ENCODE results near the gene CCNI2. TPM values are rescaled to one million over a fixed set of nuclear protein-coding genes. Genes with fewer than 3 reads are reported as not detected.

The CCNI2 gene
- total RNA-seq, 1 experiment from 2014 or later = not detected

DNA sequence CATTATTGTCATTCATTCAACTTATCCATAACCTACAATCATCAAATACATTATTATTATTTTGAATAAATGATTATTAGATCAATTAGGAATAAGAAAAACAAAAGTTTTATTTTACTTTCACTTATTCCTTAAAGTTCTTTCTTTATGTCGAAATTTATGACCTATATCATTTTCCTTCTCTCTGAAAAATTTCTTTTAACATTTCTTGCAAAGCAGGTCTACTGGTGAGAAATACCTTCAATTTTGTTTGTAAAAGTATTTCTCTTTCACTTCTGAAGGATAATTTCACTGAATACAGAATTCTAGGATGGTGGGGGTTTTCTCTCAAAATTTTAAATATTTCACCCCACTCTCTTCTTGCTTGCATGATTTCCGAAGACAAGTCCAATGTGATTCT is 2.6 kb upstream of the CCNI2 start:
- no peak for DNase-seq
- H3K9me3 ChIP-seq = no peaks in the 10 kb centered on the region; the same call in 1 of the 2 replicates

DNA sequence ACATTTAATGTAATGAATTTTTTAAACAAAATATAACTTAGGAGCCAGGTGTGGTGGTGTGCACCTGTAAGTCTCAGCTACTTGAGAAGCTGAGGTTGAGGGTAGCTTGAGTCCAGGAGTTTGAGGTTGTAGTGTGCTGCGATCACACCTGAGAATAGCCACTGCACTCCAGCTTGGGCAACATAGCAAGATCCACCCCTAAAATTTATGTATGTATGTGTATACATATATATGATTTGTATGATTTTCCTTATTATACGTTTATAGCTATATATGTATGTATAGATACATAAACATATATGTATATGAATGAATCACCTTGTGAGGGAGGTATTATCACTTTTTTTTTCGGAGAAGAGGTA is 653 bp upstream of the CCNI2 start:
- Histone ChIP-seq H3K4me3 (peak overlapping the region; percentile 49), H3K27me3 (peaks cover 13% of the 10 kb centered on the region), H3K9me3 (no peaks in the 10 kb centered on the region; the same call in 1 of the 2 replicates), H3K36me3 (no peaks in the 10 kb centered on the region)
- DNase-seq = no peak

More for the DNA sequence above, 2.6 kb upstream of the CCNI2 start:
- no peaks in the 10 kb centered on the region for H3K36me3 ChIP-seq
- H3K27me3 ChIP-seq = peaks cover 13% of the 10 kb centered on the region
- no peak overlapping the region for H3K4me3 ChIP-seq

DNA sequence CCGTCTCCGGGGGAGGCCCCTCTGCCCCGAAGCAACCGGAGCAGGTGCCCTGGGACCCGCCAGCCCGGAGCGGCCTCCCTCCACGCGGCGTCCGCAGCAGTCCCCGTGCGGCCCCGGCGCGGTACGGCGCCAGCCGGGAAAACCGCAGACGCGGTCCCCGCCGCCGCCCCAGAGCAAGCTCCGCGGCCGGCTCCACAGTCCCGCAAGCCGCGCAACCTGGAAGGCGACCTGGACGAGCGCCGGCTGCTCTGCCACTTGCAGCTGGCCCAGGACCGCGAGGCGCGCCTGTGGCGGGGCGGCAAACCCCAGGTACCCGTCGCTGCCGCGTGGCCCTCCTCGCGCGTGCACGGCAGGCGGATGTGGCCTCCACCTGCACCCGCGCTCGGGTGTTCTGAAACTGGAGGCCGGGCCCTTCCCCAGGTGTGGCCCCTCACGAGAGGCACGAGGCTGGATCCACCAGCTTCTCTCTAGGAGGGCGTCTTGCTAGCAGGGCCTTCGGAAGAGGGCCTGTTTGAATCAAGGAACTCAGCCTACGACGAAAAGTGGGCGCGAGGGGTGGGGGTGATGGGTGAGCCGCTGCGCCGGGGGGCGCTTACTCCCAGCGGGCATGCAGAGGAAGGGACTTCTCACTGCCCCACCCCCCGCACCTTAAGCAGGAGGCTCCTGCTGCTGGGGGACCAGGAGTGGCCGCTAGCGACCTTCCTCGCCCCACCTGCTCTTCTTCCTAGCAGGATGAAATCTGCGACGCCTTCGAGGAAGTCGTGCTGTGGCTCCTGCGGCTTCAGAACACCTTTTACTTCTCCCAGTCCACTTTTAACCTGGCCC is 602 bp downstream of the CCNI2 start:
- Histone ChIP-seq H3K27me3 (peaks cover 13% of the 10 kb centered on the region), H3K9me3 (no peaks in the 10 kb centered on the region), H3K4me3 (peak overlapping the region; percentile 49), H3K36me3 (no peaks in the 10 kb centered on the region)
- no peak for DNase-seq

DNA sequence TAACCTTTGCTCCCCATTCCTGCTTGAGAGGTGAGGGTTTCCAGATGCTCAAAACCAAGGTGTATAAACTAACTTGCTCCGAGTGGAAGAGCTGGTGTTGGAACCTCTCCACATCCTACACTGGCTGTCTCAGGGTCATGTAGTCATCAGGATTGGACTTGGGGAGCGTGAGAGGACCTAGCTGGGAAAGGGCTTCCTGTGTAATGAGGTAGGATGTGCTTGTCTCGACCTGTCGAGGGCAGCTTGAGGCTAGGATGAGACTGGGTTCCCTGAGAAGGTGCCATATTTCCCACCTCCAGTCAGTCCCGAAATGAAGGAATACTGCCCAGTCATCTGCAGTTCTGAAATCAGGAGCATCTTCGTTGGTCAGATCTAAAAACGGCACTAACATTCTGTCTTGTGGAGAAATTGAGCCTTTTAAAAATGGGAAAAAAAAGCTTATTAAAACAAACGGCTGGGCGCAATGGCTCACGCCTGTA is 1.3 kb downstream of the CCNI2 start:
- H3K27me3 ChIP-seq = peaks cover 13% of the 10 kb centered on the region

DNA sequence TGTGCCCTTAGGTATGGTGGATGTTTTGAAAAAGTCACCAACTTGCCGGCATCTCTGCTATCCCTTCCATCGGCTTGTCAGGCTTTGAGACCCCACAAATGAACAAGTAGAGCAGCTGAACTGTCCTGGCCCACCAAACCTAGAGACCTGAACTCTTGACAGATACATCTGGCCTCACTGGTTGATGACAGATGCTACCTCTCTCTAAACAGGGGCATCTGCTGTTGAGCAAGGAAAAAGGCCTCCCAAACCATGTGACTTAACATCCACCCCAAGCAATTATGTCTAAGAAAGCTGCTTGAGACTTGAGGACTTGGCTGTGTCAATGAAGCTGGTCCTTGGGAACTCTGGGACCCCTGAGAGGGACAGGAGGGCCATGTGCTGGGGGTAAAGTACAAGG is 2.3 kb downstream of the CCNI2 start:
- no peak for DNase-seq
- peaks cover 11% of the 10 kb centered on the region for H3K27me3 ChIP-seq
- no peaks in the 10 kb centered on the region; the same call in none of the 2 replicates for H3K36me3 ChIP-seq
- no peak overlapping the region for H3K4me3 ChIP-seq
- no peaks in the 10 kb centered on the region for H3K9me3 ChIP-seq

More for the DNA sequence above, 1.3 kb downstream of the CCNI2 start:
- Histone ChIP-seq H3K4me3 (no peak overlapping the region), H3K9me3 (no peaks in the 10 kb centered on the region), H3K36me3 (no peaks in the 10 kb centered on the region)
- DNase-seq = no peak

DNA sequence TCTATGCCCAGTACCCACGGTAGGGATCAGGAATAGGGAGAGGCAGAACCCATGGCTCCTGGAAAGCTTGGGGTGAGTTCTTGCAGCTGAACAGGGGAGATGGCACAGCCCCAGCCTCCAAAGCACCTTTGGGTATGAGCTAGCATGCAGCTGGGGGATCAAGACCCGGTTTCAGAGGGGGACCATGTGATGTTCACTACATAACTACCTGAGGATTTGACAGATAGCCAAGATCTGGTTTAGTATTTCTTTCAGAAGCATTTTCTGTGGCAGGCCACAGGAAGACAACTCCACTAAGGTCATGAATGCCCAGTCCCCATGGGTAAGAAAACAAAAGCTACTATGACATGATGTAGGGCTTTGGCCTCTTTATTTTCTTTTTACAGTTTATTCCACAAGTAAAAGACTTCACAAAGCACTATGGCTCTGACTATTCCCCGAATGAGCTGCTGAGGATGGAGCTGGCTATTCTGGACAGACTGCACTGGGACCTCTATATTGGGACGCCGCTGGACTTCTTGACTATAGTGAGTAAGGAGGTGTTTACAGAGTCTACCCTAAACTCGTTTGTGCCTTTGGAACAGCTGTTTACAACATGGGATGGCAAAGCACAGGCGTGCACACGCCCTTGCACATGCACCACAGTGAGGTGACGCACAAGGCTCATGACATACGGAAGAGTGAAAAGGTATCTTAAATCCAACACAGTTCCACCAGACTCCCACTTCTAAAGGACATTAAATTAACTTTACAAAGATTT is 3.4 kb downstream of the CCNI2 start:
- Histone ChIP-seq H3K36me3 (no peaks in the 10 kb centered on the region; the same call in none of the 2 replicates), H3K27me3 (peaks cover 9% of the 10 kb centered on the region)

DNA sequence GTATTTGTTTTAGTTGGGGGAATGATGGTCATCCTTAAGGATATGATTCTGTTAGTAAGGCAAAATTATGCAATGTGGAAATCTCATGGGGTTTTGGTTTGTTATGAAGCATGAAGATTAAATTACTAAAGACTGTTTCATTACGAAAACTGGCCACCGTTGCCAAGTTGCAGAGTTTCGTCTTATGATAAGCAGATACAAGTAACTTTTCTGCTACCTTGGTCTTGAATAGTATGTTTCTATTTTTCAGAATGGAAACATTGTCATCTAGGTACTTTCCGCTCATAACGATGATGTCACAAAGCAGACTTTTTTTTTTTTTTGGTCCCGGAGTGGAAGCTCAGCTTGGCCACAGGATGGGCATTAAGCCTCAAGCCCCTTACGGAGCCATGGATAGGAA is 4.2 kb downstream of the CCNI2 start:
- DNase-seq = no peak
- H3K36me3 ChIP-seq = peaks cover 3% of the 10 kb centered on the region
- H3K4me3 ChIP-seq = no peak overlapping the region
- H3K9me3 ChIP-seq = no peaks in the 10 kb centered on the region
- H3K27me3 ChIP-seq = peaks cover 1% of the 10 kb centered on the region; the same call in 1 of the 2 replicates

More for the DNA sequence above, 3.4 kb downstream of the CCNI2 start:
- DNase-seq = no peak
- Histone ChIP-seq H3K9me3 (no peaks in the 10 kb centered on the region), H3K4me3 (no peak overlapping the region)

DNA sequence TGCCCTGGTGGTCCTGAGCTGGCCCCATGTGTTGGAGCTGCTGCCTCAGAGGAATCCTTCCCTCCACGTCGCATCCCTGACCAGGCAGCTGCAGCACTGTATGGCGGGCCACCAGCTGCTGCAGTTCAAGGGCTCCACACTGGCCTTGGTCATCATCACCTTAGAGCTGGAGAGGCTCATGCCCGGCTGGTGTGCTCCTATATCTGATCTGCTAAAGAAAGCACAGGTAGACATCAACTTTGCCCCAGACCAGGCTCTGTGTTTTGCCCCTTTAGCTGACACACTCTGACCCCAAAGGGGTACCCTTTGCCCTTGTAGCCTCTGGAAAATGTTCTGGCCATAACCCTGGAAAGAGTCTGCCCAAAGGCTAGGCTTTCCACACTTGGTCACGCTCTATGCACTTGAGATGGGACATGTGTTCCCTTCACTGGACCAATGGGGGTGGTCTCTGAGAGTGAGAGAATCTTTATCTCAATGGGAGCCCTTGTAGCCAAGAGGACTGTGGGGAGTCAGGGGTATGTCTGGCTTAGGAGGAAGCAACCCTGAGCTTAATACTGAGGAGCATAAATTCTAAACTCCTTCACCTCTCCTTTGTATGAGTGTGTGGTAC is 4.8 kb downstream of the CCNI2 start:
- Histone ChIP-seq H3K4me3 (no peak overlapping the region), H3K27me3 (no peaks in the 10 kb centered on the region), H3K36me3 (peaks cover 4% of the 10 kb centered on the region), H3K9me3 (no peaks in the 10 kb centered on the region)
- no peak for DNase-seq

DNA sequence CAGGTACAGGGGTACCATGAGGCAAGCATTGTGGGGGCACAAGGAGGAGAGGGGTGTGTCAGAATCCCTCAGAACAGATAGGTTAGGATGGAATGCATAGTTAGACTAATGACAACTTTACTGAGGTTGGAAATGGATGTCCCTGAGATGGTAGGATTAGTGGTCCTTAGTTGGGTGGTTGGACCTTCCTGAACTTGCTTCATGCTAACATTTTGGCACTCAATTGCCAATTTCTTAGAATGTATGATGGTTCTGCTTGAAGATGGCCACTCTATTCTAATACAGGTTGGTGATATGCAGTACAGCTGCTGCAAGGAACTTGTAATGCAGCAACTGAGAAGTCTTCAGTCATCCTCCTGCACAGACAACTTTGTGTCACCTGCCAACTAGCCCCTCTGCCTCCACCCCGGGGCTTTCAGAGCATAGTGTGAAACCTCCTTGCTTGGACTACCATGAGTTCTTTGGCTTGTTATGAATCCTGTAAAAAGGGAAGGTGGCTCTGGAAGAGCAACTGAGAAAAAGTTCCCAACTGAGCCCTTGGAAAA is 5.4 kb downstream of the CCNI2 start:
- DNase-seq = no peak
- Histone ChIP-seq H3K9me3 (no peaks in the 10 kb centered on the region), H3K27me3 (no peaks in the 10 kb centered on the region), H3K36me3 (peaks cover 9% of the 10 kb centered on the region), H3K4me3 (no peak overlapping the region)

DNA sequence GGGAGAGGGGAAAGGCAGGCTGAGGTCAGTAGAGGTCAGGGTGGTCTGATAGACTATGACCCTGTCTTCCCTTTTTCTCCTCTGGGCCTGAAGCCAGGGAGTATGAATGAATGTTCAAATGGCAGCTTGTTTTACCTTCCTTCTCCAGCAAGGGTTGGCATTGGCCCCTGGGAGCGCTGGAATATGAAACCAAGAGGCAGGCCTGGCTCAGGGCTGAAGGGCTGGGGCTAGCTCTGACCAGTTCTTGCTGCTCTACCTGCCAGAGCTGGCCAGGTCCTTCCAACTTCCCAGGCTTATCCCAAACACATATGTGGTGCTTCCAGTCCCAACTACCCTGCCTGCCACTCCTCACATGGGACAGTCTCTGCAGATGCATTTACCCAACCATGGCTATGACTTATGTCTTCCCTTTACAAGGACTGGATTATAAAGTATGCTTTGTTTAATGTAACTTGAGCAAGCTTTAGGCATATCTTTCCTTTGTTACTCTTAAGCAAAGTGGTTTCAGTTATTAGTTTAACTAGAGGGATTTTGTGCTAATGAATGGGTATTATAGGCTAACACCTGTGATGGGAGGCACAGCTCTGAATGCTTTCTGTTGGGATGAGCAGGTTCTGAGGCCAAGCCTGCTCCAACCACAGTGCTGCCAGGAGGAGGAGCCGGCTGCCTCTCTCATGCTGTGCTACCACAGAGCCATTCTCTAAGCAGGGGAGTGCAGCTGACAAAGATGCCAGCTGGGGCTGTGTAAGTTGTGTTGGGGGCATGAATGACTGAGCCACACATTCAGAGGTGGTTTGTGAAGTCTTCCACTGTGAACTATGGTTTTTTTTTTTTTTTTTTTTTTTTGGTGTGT is 6.1 kb downstream of the CCNI2 start:
- DNase-seq = no peak

DNA sequence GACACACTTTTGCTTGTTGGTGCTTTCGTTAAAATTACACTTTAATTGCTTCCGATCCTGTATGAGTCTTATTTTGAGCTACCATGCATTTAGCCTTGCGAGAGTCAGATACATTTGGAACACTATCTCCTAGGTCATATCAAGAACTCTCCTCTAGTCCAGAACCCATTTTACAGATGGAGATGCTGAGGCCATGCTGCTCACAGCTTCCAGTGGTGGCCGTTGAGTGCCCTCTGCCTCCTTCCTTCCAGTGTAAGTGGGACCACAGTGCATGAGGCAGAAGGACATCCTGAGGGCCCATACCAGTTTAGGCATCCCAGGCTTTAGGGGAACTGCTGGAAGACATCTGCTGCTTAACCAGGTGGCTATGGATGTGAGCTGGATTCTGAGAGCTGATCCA is 6.9 kb downstream of the CCNI2 start:
- H3K9me3 ChIP-seq = no peaks in the 10 kb centered on the region
- DNase-seq = no peak
- no peak overlapping the region for H3K4me3 ChIP-seq
- no peaks in the 10 kb centered on the region for H3K27me3 ChIP-seq
- H3K36me3 ChIP-seq = peaks cover 15% of the 10 kb centered on the region

More for the DNA sequence above, 6.1 kb downstream of the CCNI2 start:
- Histone ChIP-seq H3K27me3 (no peaks in the 10 kb centered on the region), H3K9me3 (no peaks in the 10 kb centered on the region), H3K36me3 (peaks cover 13% of the 10 kb centered on the region), H3K4me3 (no peak overlapping the region)

DNA sequence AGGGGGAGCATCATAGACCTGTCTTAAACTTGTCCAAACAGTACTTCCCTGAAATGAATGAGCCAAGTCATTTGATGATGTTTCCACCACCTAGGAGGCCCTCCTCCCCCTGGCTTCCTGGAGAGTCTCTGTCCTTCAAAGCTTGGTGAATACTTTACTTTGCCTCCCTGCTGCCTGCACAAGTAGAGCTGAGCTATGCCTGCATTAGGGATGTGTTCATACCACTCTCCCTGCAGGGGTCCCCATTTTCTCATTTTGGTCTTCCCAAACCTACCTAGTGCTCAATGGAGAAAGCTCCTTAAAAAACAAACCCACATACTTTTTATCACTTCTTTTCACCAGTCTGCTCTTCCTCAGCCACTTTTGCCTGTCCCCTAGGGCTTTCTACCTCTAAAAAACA is 7.7 kb downstream of the CCNI2 start:
- no peaks in the 10 kb centered on the region for H3K27me3 ChIP-seq
- H3K36me3 ChIP-seq = peaks cover 23% of the 10 kb centered on the region
- no peak for DNase-seq
- no peaks in the 10 kb centered on the region for H3K9me3 ChIP-seq
- no peak overlapping the region for H3K4me3 ChIP-seq

DNA sequence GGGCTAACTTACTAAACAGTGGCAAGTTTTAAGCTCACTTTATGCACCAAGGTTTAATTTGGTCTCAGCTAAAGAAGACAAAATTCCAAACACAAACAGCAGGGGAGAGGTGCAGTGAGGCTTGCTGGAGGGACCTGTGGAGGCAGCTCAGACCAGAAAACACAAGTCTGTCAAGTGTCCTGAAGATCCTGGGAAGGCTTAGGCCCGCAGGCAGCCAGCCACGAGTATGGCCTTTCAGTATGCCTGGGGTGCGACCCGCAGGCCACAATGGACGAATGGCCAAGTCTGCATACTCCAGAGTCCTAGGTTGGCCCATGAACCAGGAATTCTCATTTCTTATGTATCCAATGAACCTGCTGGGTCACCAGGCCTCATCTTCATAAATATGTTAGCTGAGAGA is 9.3 kb downstream of the CCNI2 start:
- H3K36me3 ChIP-seq = peaks cover 33% of the 10 kb centered on the region
- DNase-seq = no peak
- H3K4me3 ChIP-seq = no peak overlapping the region
- no peaks in the 10 kb centered on the region for H3K9me3 ChIP-seq
- H3K27me3 ChIP-seq = no peaks in the 10 kb centered on the region

DNA sequence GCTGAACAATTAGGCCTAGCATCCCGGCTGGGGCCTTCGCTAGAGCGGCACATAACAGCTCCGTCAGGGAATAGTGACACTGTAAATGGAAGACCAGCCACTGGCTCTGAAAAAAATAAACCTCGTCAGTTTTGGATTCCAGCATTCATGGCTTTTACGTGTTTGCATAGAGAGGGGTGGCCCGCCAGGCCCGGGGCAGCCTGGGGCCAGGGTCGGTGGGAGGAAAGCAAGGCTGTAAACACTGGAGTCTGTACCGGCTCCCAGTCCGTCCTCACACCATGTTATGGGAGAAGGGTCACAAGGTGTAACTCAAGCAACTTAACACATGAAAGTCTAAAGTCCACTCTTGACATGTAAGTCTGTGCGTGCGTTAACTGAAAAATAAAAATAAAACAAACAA is 11.2 kb downstream of the CCNI2 start:
- Histone ChIP-seq H3K36me3 (peaks cover 51% of the 10 kb centered on the region), H3K27me3 (no peaks in the 10 kb centered on the region), H3K4me3 (no peak overlapping the region), H3K9me3 (no peaks in the 10 kb centered on the region)
- DNase-seq = no peak

DNA sequence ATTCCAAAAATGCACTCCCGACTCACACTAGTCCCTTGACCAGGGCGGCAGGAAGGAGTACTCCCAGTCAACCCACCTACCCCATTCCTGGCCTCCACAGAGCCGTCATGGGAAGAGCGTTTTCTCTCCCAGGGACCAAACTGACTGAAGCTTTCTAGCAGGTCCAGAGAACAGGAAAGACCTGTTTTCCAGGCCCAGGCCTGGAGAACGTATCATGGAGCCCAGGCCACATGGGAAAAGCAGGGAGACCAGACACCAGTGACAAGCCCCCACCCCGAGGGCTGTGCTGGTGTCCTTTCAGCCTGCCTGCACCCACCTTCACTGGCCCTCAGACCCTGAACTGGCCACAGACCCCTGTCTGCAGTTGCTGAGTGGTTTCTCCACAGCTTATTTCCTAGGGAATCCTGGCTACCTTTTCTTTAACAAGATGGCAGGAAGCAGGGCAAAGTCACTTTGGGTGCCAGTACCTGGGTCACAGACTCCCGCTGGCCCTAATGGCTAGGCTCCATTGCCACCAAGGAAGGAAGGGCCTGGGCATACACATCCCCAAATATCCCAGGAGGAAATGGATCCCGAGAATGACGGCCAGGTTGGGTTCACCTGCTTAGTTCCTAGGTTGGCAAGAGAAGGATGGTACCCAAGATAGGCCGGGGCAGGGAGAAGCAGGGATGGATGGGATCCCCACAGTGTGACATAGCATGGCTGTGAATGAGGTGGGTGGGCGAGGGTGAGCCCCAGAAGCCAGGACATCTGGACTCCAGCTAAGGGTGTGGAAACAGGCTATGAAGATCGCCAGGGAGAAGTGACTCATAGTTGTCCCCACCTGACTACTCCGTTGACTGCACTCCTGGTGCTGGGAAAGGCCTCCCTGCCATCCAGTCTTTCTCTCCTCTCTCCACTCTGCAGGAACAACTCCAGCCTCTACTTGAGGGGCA is 12.2 kb downstream of the CCNI2 start:
- Histone ChIP-seq H3K9me3 (no peaks in the 10 kb centered on the region), H3K36me3 (peaks cover 60% of the 10 kb centered on the region), H3K4me3 (no peak overlapping the region), H3K27me3 (no peaks in the 10 kb centered on the region)
- DNase-seq = no peak

Measured in MG63 (cell line).